Calu3 (cell line): ENCODE results near the gene DBT. TPM values are rescaled to one million over a fixed set of nuclear protein-coding genes. Genes with fewer than 3 reads are reported as not detected.

Experiments
- BruUV-seq: library from RNA; stranded (reverse); fragments of 400-500 nt; replicated peaks from 2 replicates; lab custom pipeline; 2021; lab: Mats Ljungman, UMichigan
- CTCF ChIA-PET: fragments of 300-600 bp; sonication (Branson Sonifier 250); formaldehyde crosslinking; loops from one replicate; lab custom pipeline; 2022; ENCODE audit warnings: antibody characterized with exemption; lab: Charles Lee
- DNase-seq: peaks from one replicate; pipeline ENCODE4 v3.0.0; 2022
- H3K27ac Mint-ChIP-seq: one replicate; pipeline ENCODE4 v1.8.0; 2022; ENCODE audit warnings: mixed read lengths; ENCODE audit not compliant: unreplicated experiment
- H3K27me3 Mint-ChIP-seq: one replicate; pipeline ENCODE4 v1.8.0; 2022; ENCODE audit warnings: mixed read lengths; ENCODE audit not compliant: unreplicated experiment
- H3K36me3 Mint-ChIP-seq: one replicate; pipeline ENCODE4 v1.8.0; 2022; ENCODE audit warnings: mild to moderate bottlenecking, moderate library complexity, mixed read lengths; ENCODE audit not compliant: insufficient read depth, unreplicated experiment
- H3K4me1 Mint-ChIP-seq: one replicate; pipeline ENCODE4 v1.8.0; 2022; ENCODE audit warnings: mild to moderate bottlenecking, low read depth, mixed read lengths; ENCODE audit not compliant: unreplicated experiment
- H3K4me3 Mint-ChIP-seq: one replicate; pipeline ENCODE4 v1.8.0; 2022; ENCODE audit warnings: mild to moderate bottlenecking, low read depth, moderate library complexity, mixed read lengths; ENCODE audit not compliant: unreplicated experiment
- H3K9me3 Mint-ChIP-seq: one replicate; pipeline ENCODE4 v1.8.0; 2022; ENCODE audit warnings: low read depth, mixed read lengths; ENCODE audit not compliant: unreplicated experiment
- intact Hi-C: fragments of 100-400 bp; cut with micrococcal nuclease; formaldehyde crosslinking; loops from one replicate; pipeline ENCODE4 v1.10.0; 2022; ENCODE audit not compliant: unreplicated experiment
- total RNA-seq: library from RNA; stranded (reverse); gene quantifications from 2 replicates; pipeline ENCODE4 v1.2.3, GENCODE V29; 2022
- TF ChIP-seq, protein P1 (sequence below): fragments of 200-600 bp; IDR thresholded peaks from one replicate; pipeline ENCODE4 v1.8.0; 2022; ENCODE audit warnings: antibody characterized with exemption; ENCODE audit not compliant: unreplicated experiment

DBT gene
- total RNA-seq, 1 experiment from 2014 or later, result 9.4 TPM

DNA sequence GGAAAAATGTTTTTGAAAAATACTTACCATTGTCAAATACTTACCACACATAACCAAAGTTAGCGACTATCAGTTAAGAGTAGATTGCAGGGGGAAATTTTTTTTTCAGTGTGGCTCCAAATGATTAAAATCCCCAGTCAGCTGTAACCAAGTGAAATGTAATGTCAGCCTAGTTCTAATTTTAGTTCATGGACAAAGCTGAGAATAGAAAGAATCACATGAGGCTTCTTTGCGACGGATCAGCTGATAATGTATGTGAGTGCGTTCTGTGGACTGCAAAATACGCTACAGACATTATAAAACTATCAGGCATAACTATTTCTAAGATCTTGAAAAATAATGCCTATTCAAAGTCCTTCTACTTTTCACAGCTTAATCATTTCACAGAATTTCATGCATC lies 71.5 kb downstream of the DBT start, which contains the start of gene LRRC39:
Gene LRRC39 (minus strand): TSS at position 166 of the 400 bp plus-strand sequence. CDS start 9,740 bp downstream, outside the sequence.
- H3K27me3 Mint-ChIP-seq, result no peaks in the 10 kb centered on the region
- H3K4me1 Mint-ChIP-seq, result no peaks in the 10 kb centered on the region
- H3K36me3 Mint-ChIP-seq, result no peaks in the 10 kb centered on the region
- no peaks in the 10 kb centered on the region for H3K9me3 Mint-ChIP-seq
- no peak within 1 kb of the TSS for H3K4me3 Mint-ChIP-seq
- BruUV-seq, result no TSS peak
- TF ChIP-seq, protein P1, sequence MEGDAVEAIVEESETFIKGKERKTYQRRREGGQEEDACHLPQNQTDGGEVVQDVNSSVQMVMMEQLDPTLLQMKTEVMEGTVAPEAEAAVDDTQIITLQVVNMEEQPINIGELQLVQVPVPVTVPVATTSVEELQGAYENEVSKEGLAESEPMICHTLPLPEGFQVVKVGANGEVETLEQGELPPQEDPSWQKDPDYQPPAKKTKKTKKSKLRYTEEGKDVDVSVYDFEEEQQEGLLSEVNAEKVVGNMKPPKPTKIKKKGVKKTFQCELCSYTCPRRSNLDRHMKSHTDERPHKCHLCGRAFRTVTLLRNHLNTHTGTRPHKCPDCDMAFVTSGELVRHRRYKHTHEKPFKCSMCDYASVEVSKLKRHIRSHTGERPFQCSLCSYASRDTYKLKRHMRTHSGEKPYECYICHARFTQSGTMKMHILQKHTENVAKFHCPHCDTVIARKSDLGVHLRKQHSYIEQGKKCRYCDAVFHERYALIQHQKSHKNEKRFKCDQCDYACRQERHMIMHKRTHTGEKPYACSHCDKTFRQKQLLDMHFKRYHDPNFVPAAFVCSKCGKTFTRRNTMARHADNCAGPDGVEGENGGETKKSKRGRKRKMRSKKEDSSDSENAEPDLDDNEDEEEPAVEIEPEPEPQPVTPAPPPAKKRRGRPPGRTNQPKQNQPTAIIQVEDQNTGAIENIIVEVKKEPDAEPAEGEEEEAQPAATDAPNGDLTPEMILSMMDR, result no peak
- no peak within 1 kb of the TSS for H3K27ac Mint-ChIP-seq
- DNase-seq, result no peak
- intact Hi-C loops, result no loop called here
- CTCF ChIA-PET, result no interaction called here

DNA sequence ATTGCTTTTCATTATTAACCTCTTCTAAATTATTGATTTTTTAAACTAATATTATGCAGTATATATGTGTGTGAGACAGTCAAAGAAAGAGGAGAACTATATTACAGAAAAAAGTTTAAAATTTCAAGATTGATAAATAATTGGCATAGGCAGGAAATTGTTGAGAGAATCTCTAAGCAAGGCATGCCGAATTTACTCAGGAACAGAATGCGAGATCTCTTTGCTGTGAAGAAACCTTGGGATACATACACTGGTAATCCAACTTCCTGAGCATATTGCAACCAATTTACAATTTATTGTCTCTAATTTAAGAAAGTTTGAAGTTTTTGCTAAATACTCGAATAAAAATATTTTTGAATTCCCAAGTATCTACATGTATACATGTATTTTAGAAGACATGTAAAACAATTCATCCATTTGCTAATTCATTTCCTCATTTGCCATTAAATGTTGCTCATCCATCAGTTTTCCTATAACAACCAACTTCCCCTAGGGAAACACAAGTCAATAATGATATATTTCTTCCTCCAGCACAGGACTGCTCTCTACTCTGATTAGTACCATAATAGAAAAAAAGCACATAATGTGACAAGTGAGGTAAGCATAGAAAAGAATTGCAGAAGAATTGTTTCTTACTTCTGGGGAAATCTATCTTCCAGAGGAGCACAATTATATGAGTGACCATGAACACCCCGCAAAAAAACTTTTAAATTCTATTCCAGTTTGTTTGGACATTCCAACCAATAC lies 72.2 kb downstream of the DBT start:
- H3K9me3 Mint-ChIP-seq, result no peaks in the 10 kb centered on the region
- DNase-seq, result no peak
- no peak overlapping the region for H3K4me3 Mint-ChIP-seq
- H3K27ac Mint-ChIP-seq, result no peak overlapping the region
- no TSS peak for BruUV-seq
- TF ChIP-seq, protein P1, result no peak
- H3K4me1 Mint-ChIP-seq, result no peaks in the 10 kb centered on the region
- no peaks in the 10 kb centered on the region for H3K36me3 Mint-ChIP-seq
- intact Hi-C loops, result no loop called here
- CTCF ChIA-PET, result no interaction called here
- no peaks in the 10 kb centered on the region for H3K27me3 Mint-ChIP-seq

DNA sequence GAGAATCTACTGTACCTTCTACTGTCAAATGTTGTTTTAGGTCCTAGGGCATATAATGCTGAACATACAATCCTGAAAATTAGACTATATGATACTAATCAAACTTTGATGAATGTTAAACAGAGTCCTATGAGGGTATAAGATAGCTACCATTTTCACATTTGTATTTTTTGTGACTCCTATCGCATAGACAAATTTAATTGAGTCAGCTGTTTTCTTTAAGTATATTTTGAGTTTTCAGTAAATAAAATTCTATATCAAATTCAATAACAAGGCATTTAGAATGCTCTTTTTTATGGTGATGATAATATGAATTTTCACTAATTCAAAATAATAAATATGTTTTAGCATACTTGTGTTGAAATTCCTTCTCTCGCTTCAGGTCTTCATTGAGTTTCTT lies 81.6 kb downstream of the DBT start:
- CTCF ChIA-PET, result no interaction called here
- Mint-ChIP-seq H3K4me1 (no peaks in the 10 kb centered on the region), H3K27ac (no peak overlapping the region), H3K36me3 (no peaks in the 10 kb centered on the region), H3K4me3 (no peak overlapping the region), H3K27me3 (no peaks in the 10 kb centered on the region), H3K9me3 (peaks cover 2% of the 10 kb centered on the region)
- TF ChIP-seq, protein P1, result no peak
- no TSS peak for BruUV-seq
- intact Hi-C loops, result no loop called here
- DNase-seq, result no peak

DNA sequence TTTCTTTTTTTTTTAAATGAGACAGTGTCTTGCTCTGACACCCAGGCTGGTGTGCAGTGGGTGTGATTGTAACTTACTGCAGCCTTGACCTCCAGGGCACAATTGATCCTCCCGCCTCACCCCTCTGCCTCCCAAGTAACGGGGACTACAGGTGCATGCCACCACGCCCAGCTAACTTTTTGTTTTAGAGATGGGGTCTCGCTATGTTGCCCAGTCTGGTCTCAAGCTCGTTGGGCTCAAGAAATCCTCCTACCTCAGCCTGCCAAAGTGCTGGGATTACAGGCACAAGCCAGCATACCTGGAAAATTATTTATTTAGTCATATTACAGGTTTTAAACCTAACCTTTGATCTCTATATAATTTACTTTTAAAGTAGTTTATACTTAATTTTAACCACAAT lies 84.9 kb downstream of the DBT start:
- H3K36me3 Mint-ChIP-seq, result no peaks in the 10 kb centered on the region
- TF ChIP-seq, protein P1, result no peak
- no peaks in the 10 kb centered on the region for H3K27me3 Mint-ChIP-seq
- H3K9me3 Mint-ChIP-seq, result peaks cover 2% of the 10 kb centered on the region
- intact Hi-C loops, result no loop called here
- CTCF ChIA-PET, result no interaction called here
- no peak for DNase-seq
- no peak overlapping the region for H3K27ac Mint-ChIP-seq
- no peaks in the 10 kb centered on the region for H3K4me1 Mint-ChIP-seq
- no TSS peak for BruUV-seq
- H3K4me3 Mint-ChIP-seq, result no peak overlapping the region
